ENCODE data around the gene IQGAP1. TPM values are rescaled to one million over a fixed set of nuclear protein-coding genes. Genes with fewer than 3 reads are reported as not detected.

IQGAP1 gene
- total and polyA plus RNA-seq, 2 donors from 2014 or later, result 70.0 to 218 TPM

DNA sequence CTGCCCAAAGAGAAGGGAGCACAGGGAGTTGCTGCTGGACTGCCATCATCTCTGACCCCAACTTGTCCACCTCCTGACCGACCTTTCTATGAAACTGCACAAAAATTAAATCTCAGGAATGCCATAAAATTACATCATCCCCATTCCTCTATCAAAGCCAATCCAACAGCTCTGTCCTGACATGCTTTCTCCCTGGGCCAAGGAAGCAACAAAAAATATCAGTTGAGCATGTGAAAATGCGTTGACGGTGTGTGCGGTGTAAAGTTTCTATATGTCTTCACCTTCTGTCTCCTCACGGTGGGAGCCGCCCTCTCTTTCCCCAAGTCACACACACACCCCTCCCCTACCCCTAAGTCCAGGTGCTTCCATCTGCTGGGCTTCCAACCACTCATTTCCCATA is 39.6 kb upstream of the IQGAP1 start:
- DNase-seq (no peak), FAIRE-seq (no peak)
- Histone ChIP-seq H3K9me3 (ENCODE audit: control insufficient read depth in 2 of 3, insufficient read depth in 1 of 3, low read length in 3 of 3) (no peaks in the 10 kb centered on the region), H3K4me3 (ENCODE audit: low read length in 3 of 3) (no peak overlapping the region), H3K9ac (ENCODE audit: low read length in 3 of 3) (no peak overlapping the region), H3K36me3 (ENCODE audit: control insufficient read depth in 2 of 3, insufficient read depth in 3 of 3, low read length in 3 of 3) (no peaks in the 10 kb centered on the region), H3K4me1 (ENCODE audit: control insufficient read depth in 2 of 3, insufficient read depth in 2 of 3, low read depth in 1 of 3, low read length in 3 of 3) (peaks cover 0 to 4% (median 0%) of the 10 kb centered on the region in 3 donors), H3K27ac (ENCODE audit: low read depth in 2 of 2, low read length in 2 of 2) (no peak overlapping the region), H3K27me3 (ENCODE audit: control insufficient read depth, insufficient read depth, low read length) (no peaks in the 10 kb centered on the region)
- TF ChIP-seq, protein P1, sequence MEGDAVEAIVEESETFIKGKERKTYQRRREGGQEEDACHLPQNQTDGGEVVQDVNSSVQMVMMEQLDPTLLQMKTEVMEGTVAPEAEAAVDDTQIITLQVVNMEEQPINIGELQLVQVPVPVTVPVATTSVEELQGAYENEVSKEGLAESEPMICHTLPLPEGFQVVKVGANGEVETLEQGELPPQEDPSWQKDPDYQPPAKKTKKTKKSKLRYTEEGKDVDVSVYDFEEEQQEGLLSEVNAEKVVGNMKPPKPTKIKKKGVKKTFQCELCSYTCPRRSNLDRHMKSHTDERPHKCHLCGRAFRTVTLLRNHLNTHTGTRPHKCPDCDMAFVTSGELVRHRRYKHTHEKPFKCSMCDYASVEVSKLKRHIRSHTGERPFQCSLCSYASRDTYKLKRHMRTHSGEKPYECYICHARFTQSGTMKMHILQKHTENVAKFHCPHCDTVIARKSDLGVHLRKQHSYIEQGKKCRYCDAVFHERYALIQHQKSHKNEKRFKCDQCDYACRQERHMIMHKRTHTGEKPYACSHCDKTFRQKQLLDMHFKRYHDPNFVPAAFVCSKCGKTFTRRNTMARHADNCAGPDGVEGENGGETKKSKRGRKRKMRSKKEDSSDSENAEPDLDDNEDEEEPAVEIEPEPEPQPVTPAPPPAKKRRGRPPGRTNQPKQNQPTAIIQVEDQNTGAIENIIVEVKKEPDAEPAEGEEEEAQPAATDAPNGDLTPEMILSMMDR (IDR thresholded peaks at IDR 0.05; ENCODE audit: borderline replicate concordance, extremely low read depth, insufficient read depth), result no peak
- intact Hi-C loops (cut with DNase I), result no loop called here

DNA sequence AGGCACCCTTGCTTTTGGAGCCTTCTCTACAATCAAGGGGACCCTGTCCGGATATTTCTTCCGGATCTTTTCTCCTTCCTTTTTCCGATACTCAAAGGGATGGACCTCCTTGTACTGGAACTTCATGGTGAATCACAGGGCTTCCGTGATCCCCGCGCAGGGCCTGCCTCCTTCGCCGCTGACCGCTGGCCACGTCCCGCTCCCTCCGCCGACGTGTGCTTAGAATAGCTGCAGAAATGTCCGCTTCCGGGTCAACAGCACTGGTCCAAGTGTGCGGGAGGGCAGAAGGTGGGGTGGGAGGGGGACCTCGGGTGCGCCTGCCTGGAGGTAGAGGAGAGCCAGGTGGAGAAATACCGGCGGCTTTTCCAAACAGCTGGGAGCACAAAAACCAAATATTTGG is 39.0 kb upstream of the IQGAP1 start:
- H3K9ac ChIP-seq (ENCODE audit: low read length in 3 of 3), result no peak overlapping the region
- FAIRE-seq, result no peak
- no peaks in the 10 kb centered on the region for H3K9me3 ChIP-seq (ENCODE audit: control insufficient read depth in 2 of 3, insufficient read depth in 1 of 3, low read length in 3 of 3)
- H3K4me1 ChIP-seq (ENCODE audit: control insufficient read depth in 2 of 3, insufficient read depth in 2 of 3, low read depth in 1 of 3, low read length in 3 of 3), result peaks cover 0 to 4% (median 0%) of the 10 kb centered on the region in 3 donors
- H3K4me3 ChIP-seq (ENCODE audit: low read length in 3 of 3), result no peak overlapping the region
- H3K27me3 ChIP-seq (ENCODE audit: control insufficient read depth, insufficient read depth, low read length), result no peaks in the 10 kb centered on the region
- intact Hi-C loops (cut with DNase I), result no loop called here
- no peaks in the 10 kb centered on the region for H3K36me3 ChIP-seq (ENCODE audit: control insufficient read depth in 2 of 3, insufficient read depth in 3 of 3, low read length in 3 of 3)
- no peak overlapping the region for H3K27ac ChIP-seq (ENCODE audit: low read depth in 2 of 2, low read length in 2 of 2)
- TF ChIP-seq, protein P1 (IDR thresholded peaks at IDR 0.05; ENCODE audit: borderline replicate concordance, extremely low read depth, insufficient read depth), result no peak
- DNase-seq, result no peak

DNA sequence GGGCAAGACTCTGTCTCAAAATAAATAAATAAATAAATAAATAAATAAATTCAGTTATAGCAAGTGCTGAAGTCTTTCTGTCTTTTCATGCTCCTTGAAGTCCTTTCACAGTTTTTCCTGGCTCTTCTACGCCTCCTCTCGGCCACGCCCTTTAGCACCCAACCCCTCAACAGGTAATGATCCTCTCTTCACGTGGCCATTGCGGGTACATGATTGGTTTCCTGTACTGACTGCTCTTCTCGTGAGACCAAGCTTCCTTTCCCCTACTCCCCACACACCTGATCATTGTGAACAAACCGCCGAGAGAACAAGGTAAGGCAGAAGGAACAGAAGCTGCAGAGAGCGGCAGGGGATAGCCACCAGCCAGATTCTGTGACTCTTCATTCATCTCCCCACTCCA is 38.2 kb upstream of the IQGAP1 start:
- no peak overlapping the region for H3K27ac ChIP-seq (ENCODE audit: low read depth in 2 of 2, low read length in 2 of 2)
- no peak overlapping the region for H3K4me3 ChIP-seq (ENCODE audit: low read length in 3 of 3)
- FAIRE-seq (no peak), DNase-seq (no peak)
- TF ChIP-seq, protein P1 (IDR thresholded peaks at IDR 0.05; ENCODE audit: borderline replicate concordance, extremely low read depth, insufficient read depth), result no peak
- H3K9me3 ChIP-seq (ENCODE audit: control insufficient read depth in 2 of 3, insufficient read depth in 1 of 3, low read length in 3 of 3), result no peaks in the 10 kb centered on the region
- no peaks in the 10 kb centered on the region for H3K36me3 ChIP-seq (ENCODE audit: control insufficient read depth in 2 of 3, insufficient read depth in 3 of 3, low read length in 3 of 3)
- H3K27me3 ChIP-seq (ENCODE audit: control insufficient read depth, insufficient read depth, low read length), result no peaks in the 10 kb centered on the region
- peaks cover 0 to 4% (median 0%) of the 10 kb centered on the region in 3 donors for H3K4me1 ChIP-seq (ENCODE audit: control insufficient read depth in 2 of 3, insufficient read depth in 2 of 3, low read depth in 1 of 3, low read length in 3 of 3)
- intact Hi-C loops (cut with DNase I), result no loop called here
- no peak overlapping the region for H3K9ac ChIP-seq (ENCODE audit: low read length in 3 of 3)
